HG02588 (cell line): ENCODE measurements around the gene GOLGA8R.
"Not testable (repeated sequence)": the region's sequence is repeated elsewhere in the genome, so short reads cannot be mapped to it uniquely, and the experiment has no call there.

Experiments
- ATAC-seq: cut with Tn5 transposase; IDR thresholded peaks from one replicate; pipeline ENCODE4 v1.9.1; 2021; ENCODE audit warnings: mild to moderate bottlenecking, moderate library complexity; ENCODE audit not compliant: unreplicated experiment

GOLGA8R gene

GRCh38 chr15:30414160-30414559 is at the start of gene GOLGA8R:
Gene GOLGA8R, minus strand, starts transcription at chr15:30414260. Its CDS starts 98 bp downstream, at chr15:30414162.
- ATAC-seq, result not testable (repeated sequence)

- not testable (repeated sequence) for ATAC-seq
Observed at GRCh38 chr15:30463849-30464248, 49.8 kb upstream of the GOLGA8R start.

GRCh38 chr15:30462176-30462575 is 48.1 kb upstream of the GOLGA8R start:
- not testable (repeated sequence) for ATAC-seq

- not testable (repeated sequence) for ATAC-seq
Observed at GRCh38 chr15:30452702-30453101, 38.6 kb upstream of the GOLGA8R start.

GRCh38 chr15:30438348-30438747 is 24.3 kb upstream of the GOLGA8R start:
- ATAC-seq, result not testable (repeated sequence)

GRCh38 chr15:30435878-30436277 is 21.8 kb upstream of the GOLGA8R start:
- ATAC-seq, result not testable (repeated sequence)

GRCh38 chr15:30420723-30421122 is 6.7 kb upstream of the GOLGA8R start:
- not testable (repeated sequence) for ATAC-seq

GRCh38 chr15:30407636-30408035 is 6.4 kb downstream of the GOLGA8R start:
- ATAC-seq, result not testable (repeated sequence)

- not testable (repeated sequence) for ATAC-seq
Observed at GRCh38 chr15:30398988-30399387, 15.1 kb downstream of the GOLGA8R start.

GRCh38 chr15:30393664-30393991 is 20.4 kb downstream of the GOLGA8R start:
- not testable (repeated sequence) for ATAC-seq

- ATAC-seq, result not testable (repeated sequence)
Observed at GRCh38 chr15:30392766-30393663, 21.0 kb downstream of the GOLGA8R start, which contains the start of gene CHRFAM7A. Gene CHRFAM7A, minus strand, starts transcription at chr15:30393540. Its CDS starts 10,189 bp downstream, at chr15:30383351.

GRCh38 chr15:30386318-30386887 is 27.7 kb downstream of the GOLGA8R start:
- not testable (repeated sequence) for ATAC-seq

GRCh38 chr15:30377082-30377413 is 37.0 kb downstream of the GOLGA8R start:
- ATAC-seq, result not testable (repeated sequence)

- not testable (repeated sequence) for ATAC-seq
Observed at GRCh38 chr15:30376375-30377081, 37.5 kb downstream of the GOLGA8R start.

- ATAC-seq, result not testable (repeated sequence)
Observed at GRCh38 chr15:30375872-30376271, 38.2 kb downstream of the GOLGA8R start.

GRCh38 chr15:30374862-30375261 is 39.2 kb downstream of the GOLGA8R start:
- ATAC-seq, result not testable (repeated sequence)

- not testable (repeated sequence) for ATAC-seq
Observed at GRCh38 chr15:30368271-30368670, 45.8 kb downstream of the GOLGA8R start.

GRCh38 chr15:30367246-30367645 is 46.8 kb downstream of the GOLGA8R start:
- not testable (repeated sequence) for ATAC-seq

- ATAC-seq, result not testable (repeated sequence)
Observed at GRCh38 chr15:30361404-30361803, 52.7 kb downstream of the GOLGA8R start.

GRCh38 chr15:30360990-30361389 is 53.1 kb downstream of the GOLGA8R start:
- ATAC-seq, result not testable (repeated sequence)

- not testable (repeated sequence) for ATAC-seq
Observed at GRCh38 chr15:30355043-30355442, 59.0 kb downstream of the GOLGA8R start.
